H1 (cell line): Measurements from ENCODE around the gene SERPINA1. TPM values are rescaled to one million over a fixed set of nuclear protein-coding genes. Genes with fewer than 3 reads are reported as not detected.

ENCODE experiments used
- CTCF ChIA-PET: fragments of 300-600 bp; sonication (Branson Sonifier 250); formaldehyde crosslinking; loops from one replicate; lab custom pipeline; 2021; ENCODE audit not compliant: partially characterized antibody; lab: Charles Lee
- POLR2A ChIA-PET: fragments of 300-600 bp; sonication (Branson Sonifier 250); formaldehyde crosslinking; loops from one replicate; lab custom pipeline; 2021; ENCODE audit warnings: inconsistent platforms; ENCODE audit not compliant: partially characterized antibody; lab: Charles Lee
- DNase-seq, 2 experiments: peaks; one replicate each; pipeline versions ENCODE4 v3.0.0 to v3.0.0-alpha.2; 2010 to 2022; ENCODE audit warnings: low spot score in 2 of 2, low read depth in 1 of 2, mixed read lengths in 1 of 2
- FAIRE-seq: peaks from 2 replicates; lab custom pipeline; 2011; peaks lifted over from hg19 to GRCh38; lab: Jason Lieb, UNC
- H2AFZ ChIP-seq: 2 replicates; pipeline ENCODE4 v1.8.1; 2012; ENCODE audit warnings: low read length, inconsistent platforms
- H2AK5ac ChIP-seq: 2 replicates; pipeline ENCODE4 v1.6.1; 2013; ENCODE audit warnings: low read depth, low read length
- H2BK120ac ChIP-seq: replicated peaks from 2 replicates; pipeline ENCODE3; 2013; ENCODE audit warnings: low read depth, low read length, inconsistent platforms
- H2BK12ac ChIP-seq: 2 replicates; pipeline ENCODE4 v1.6.1; 2013; ENCODE audit warnings: low read depth, low read length
- H2BK15ac ChIP-seq: 2 replicates; pipeline ENCODE4 v1.6.1; 2013; ENCODE audit warnings: low read length
- H2BK20ac ChIP-seq: 2 replicates; pipeline ENCODE4 v1.6.1; 2013; ENCODE audit warnings: low read length
- H2BK5ac ChIP-seq: 2 replicates; pipeline ENCODE4 v1.6.1; 2013; ENCODE audit warnings: low read depth, low read length
- H3K14ac ChIP-seq: 2 replicates; pipeline ENCODE4 v1.6.1; 2013; ENCODE audit warnings: inconsistent platforms; ENCODE audit not compliant: insufficient read length
- H3K18ac ChIP-seq: 2 replicates; pipeline ENCODE4 v1.6.1; 2013; ENCODE audit warnings: low read length; ENCODE audit errors: extremely low read depth
- H3K23ac ChIP-seq: 2 replicates; pipeline ENCODE4 v1.6.1; 2013; ENCODE audit warnings: inconsistent platforms; ENCODE audit not compliant: insufficient read length
- H3K23me2 ChIP-seq: 2 replicates; pipeline ENCODE4 v1.6.1; 2013; ENCODE audit warnings: low read depth, low read length
- H3K27ac ChIP-seq: 2 replicates; pipeline ENCODE4 v1.6.1; 2011; ENCODE audit warnings: low read depth, low read length, inconsistent platforms
- H3K27me3 ChIP-seq, 4 experiments: replicated peaks in 1 of 4; 1 replicate in 1 of 4; 2 replicates in 3 of 4; pipeline versions ENCODE4 v1.6.1 to v1.8.1; 2011 to 2013; ENCODE audit warnings: low read length in 3 of 4, mild to moderate bottlenecking in 3 of 4, inconsistent platforms in 2 of 4, mixed read lengths in 2 of 4, moderate library complexity in 1 of 4; ENCODE audit not compliant: control insufficient read depth in 3 of 4, insufficient read depth in 3 of 4; ENCODE audit errors: extremely low read depth in 1 of 4
- H3K36me3 ChIP-seq, 4 experiments: 2 replicates each; pipeline versions ENCODE4 v1.6.1 to v1.8.1; 2011 to 2013; ENCODE audit warnings: mild to moderate bottlenecking in 4 of 4, low read length in 3 of 4, moderate library complexity in 2 of 4, control low read depth in 1 of 4, inconsistent platforms in 1 of 4; ENCODE audit not compliant: insufficient read depth in 4 of 4, control insufficient read depth in 2 of 4
- H3K4ac ChIP-seq: replicated peaks from 2 replicates; pipeline ENCODE3; 2013; ENCODE audit warnings: low read length, low read depth, mixed read lengths, inconsistent platforms; ENCODE audit not compliant: insufficient read length
- H3K4me1 ChIP-seq, 4 experiments: replicated peaks in 1 of 4; 1 replicate in 1 of 4; 2 replicates in 3 of 4; pipeline versions ENCODE4 v1.6.1 to v1.8.1; 2011 to 2013; ENCODE audit warnings: low read length in 3 of 4, inconsistent platforms in 2 of 4, mixed read lengths in 1 of 4; ENCODE audit not compliant: insufficient read depth in 4 of 4, control insufficient read depth in 3 of 4
- H3K4me2 ChIP-seq, 2 experiments: 2 replicates each; pipeline versions ENCODE4 v1.6.1 to v1.8.1; 2011 to 2013; ENCODE audit warnings: low read depth in 2 of 2, low read length in 2 of 2, control low read depth in 1 of 2, inconsistent platforms in 1 of 2, mild to moderate bottlenecking in 1 of 2; ENCODE audit not compliant: insufficient read depth in 1 of 2
- H3K4me3 ChIP-seq, 4 experiments: fragments of 200-600, 300-600 bp in 1 of 4; sonication (generic), shearing (Covaris generic), sonication (Bioruptor Twin) in 1 of 4; 2 replicates each; pipeline versions ENCODE4 v1.5.1 to v1.8.1; 2011 to 2016; ENCODE audit warnings: low read length in 4 of 4, low read depth in 3 of 4, control low read depth in 2 of 4, inconsistent platforms in 2 of 4, mild to moderate bottlenecking in 2 of 4, mixed read lengths in 1 of 4, moderate library complexity in 1 of 4; ENCODE audit not compliant: insufficient read depth in 2 of 4; ENCODE audit errors: extremely low read depth in 1 of 4
- H3K56ac ChIP-seq: replicated peaks from 2 replicates; pipeline ENCODE3; 2013; ENCODE audit warnings: low read depth, mild to moderate bottlenecking, mixed read lengths, low read length, inconsistent platforms; ENCODE audit not compliant: insufficient read length
- H3K79me1 ChIP-seq: 2 replicates; pipeline ENCODE4 v1.6.1; 2013; ENCODE audit warnings: low read depth, low read length, control low read depth
- H3K79me2 ChIP-seq, 2 experiments: 2 replicates each; pipeline versions ENCODE4 v1.6.1 to v1.8.1; 2012 to 2013; ENCODE audit warnings: low read length in 2 of 2, mild to moderate bottlenecking in 2 of 2, inconsistent platforms in 1 of 2; ENCODE audit not compliant: insufficient read depth in 2 of 2, control insufficient read depth in 1 of 2
- H3K9ac ChIP-seq, 4 experiments: replicated peaks in 1 of 4; 1 replicate in 1 of 4; 2 replicates in 3 of 4; pipeline versions ENCODE4 v1.6.1 to v1.8.1; 2011 to 2013; ENCODE audit warnings: low read depth in 3 of 4, low read length in 3 of 4, control low read depth in 2 of 4, mild to moderate bottlenecking in 2 of 4, moderate library complexity in 2 of 4, inconsistent platforms in 1 of 4; ENCODE audit errors: extremely low read depth in 1 of 4
- H3K9me3 ChIP-seq, 2 experiments: 2 replicates each; pipeline versions ENCODE4 v1.6.1 to v1.8.1; 2012 to 2013; ENCODE audit warnings: mild to moderate bottlenecking in 2 of 2, moderate library complexity in 2 of 2, control low read depth in 1 of 2, inconsistent platforms in 1 of 2, low read depth in 1 of 2, low read length in 1 of 2, mixed read lengths in 1 of 2; ENCODE audit not compliant: insufficient read depth in 2 of 2
- H4K20me1 ChIP-seq, 2 experiments: replicated peaks in 1 of 2; 2 replicates each; pipeline versions ENCODE3 to v1.8.1; 2011 to 2013; ENCODE audit warnings: inconsistent platforms in 2 of 2, low read length in 2 of 2, mild to moderate bottlenecking in 1 of 2; ENCODE audit not compliant: insufficient read depth in 2 of 2, control insufficient read depth in 1 of 2
- H4K5ac ChIP-seq: 2 replicates; pipeline ENCODE4 v1.6.1; 2013; ENCODE audit warnings: low read length, low read depth, mixed read lengths, inconsistent platforms; ENCODE audit not compliant: insufficient read length
- H4K8ac ChIP-seq: 2 replicates; pipeline ENCODE4 v1.8.0; 2013; ENCODE audit warnings: mild to moderate bottlenecking, moderate library complexity, low read length, inconsistent platforms; ENCODE audit not compliant: insufficient read depth; ENCODE audit errors: extremely low read depth
- H4K91ac ChIP-seq: replicated peaks from 2 replicates; pipeline ENCODE3; 2013; ENCODE audit warnings: low read length, mixed read lengths, inconsistent platforms; ENCODE audit not compliant: insufficient read length
- CREB1 ChIP-seq: IDR thresholded peaks from 2 replicates; pipeline ENCODE4 v1.6.1; 2012; ENCODE audit warnings: inconsistent platforms
- CTCF ChIP-seq, 3 experiments: IDR thresholded peaks; 1 replicate in 2 of 3; 2 replicates in 1 of 3; pipeline versions ENCODE4 v1.5.1 to v1.6.1; 2011; ENCODE audit warnings: low read length in 3 of 3, mild to moderate bottlenecking in 3 of 3, inconsistent platforms in 2 of 3, low read depth in 1 of 3, moderate library complexity in 1 of 3; ENCODE audit not compliant: insufficient read depth in 1 of 3; ENCODE audit errors: control extremely low read depth in 1 of 3
- HDAC2 ChIP-seq, 2 experiments: fragments of 300-600 bp in 1 of 2; sonication (generic) in 1 of 2; IDR thresholded peaks; 2 replicates each; pipeline ENCODE4 v1.6.1; 2011 to 2012; ENCODE audit warnings: low read depth in 2 of 2, low read length in 2 of 2, mild to moderate bottlenecking in 2 of 2, moderate library complexity in 2 of 2, borderline replicate concordance in 1 of 2, inconsistent platforms in 1 of 2
- MAX ChIP-seq: IDR thresholded peaks from 2 replicates; pipeline ENCODE4 v1.6.1; 2012; ENCODE audit warnings: inconsistent platforms
- POLR2AphosphoS5 ChIP-seq: IDR thresholded peaks from 2 replicates; pipeline ENCODE4 v1.6.1; 2011; ENCODE audit warnings: low read depth, low read length
- RAD21 ChIP-seq, 2 experiments: IDR thresholded peaks in 1 of 2; conservative IDR thresholded peaks in 1 of 2; 2 replicates each; pipeline ENCODE4 v1.6.1; 2011; ENCODE audit warnings: low read depth in 2 of 2, low read length in 2 of 2, improper control_type of control experiment in 1 of 2, inconsistent platforms in 1 of 2, mild to moderate bottlenecking in 1 of 2, moderate library complexity in 1 of 2
- SIX5 ChIP-seq: IDR thresholded peaks from 2 replicates; pipeline ENCODE4 v1.6.1; 2011; ENCODE audit warnings: mild to moderate bottlenecking, low read depth, low read length
- TEAD4 ChIP-seq: IDR thresholded peaks from 2 replicates; pipeline ENCODE4 v1.6.1; 2012; ENCODE audit warnings: low read depth, low read length, inconsistent platforms, mixed read lengths
- YY1 ChIP-seq: IDR thresholded peaks from 2 replicates; pipeline ENCODE4 v1.6.1; 2011; ENCODE audit warnings: low read depth, mild to moderate bottlenecking, low read length
- WGBS, 2 experiments: shearing (Covaris generic) in 1 of 2; methylation state at CpG; one replicate each; pipeline versions ENCODE4 v1.1.6 to v1.1.7; 2013 to 2015; ENCODE audit warnings: low lambda C conversion rate in 2 of 2, mixed read lengths in 2 of 2, inconsistent platforms in 1 of 2, low coverage in 1 of 2, missing lambda C conversion rate in 1 of 2; ENCODE audit not compliant: insufficient replicate concordance in 2 of 2, insufficient coverage in 1 of 2, insufficient read length in 1 of 2; ENCODE audit errors: extremely low coverage in 1 of 2, missing lambda C conversion rate in 1 of 2; 5-methylcytosine and 5-hydroxymethylcytosine counted together
- polyA plus RNA-seq, 7 experiments: library from polyadenylated mRNA; depleted of rRNA in 3 of 7; stranded (reverse) in 5 of 7; unstranded in 2 of 7; fragments of >200 nt in 5 of 7; fragments of 200-250 nt in 2 of 7; gene quantifications; 1 replicate in 5 of 7; 2 replicates in 1 of 7; 4 replicates in 1 of 7; pipeline versions ENCODE4 v1.2.1 to v1.2.3, GENCODE V29; 2011 to 2013; ENCODE audit warnings: missing spikeins in 2 of 7, mixed read lengths in 2 of 7
- total RNA-seq: library from RNA; stranded (reverse); fragmentation: NEBNext Ultra II Directional; extraction: Animal tissue kit (Norgen Biotek cat#: 25700); gene quantifications from 2 replicates; pipeline ENCODE4 v1.2.1, GENCODE V29; 2021

Gene SERPINA1
- total and polyA plus RNA-seq, 2 of the 8 experiments (the other 6 are each of a cell fraction or from before 2014, with no cell fraction given) = 0.08 TPM; not detected in 1

- Histone ChIP-seq H3K4me3 (no peak overlapping the region), H3K14ac (no peak overlapping the region), H2BK120ac (no peak overlapping the region), H4K8ac (no peak overlapping the region), H2BK5ac (no peak overlapping the region), H3K27ac (no peak overlapping the region), H3K23me2 (no peaks in the 10 kb centered on the region), H2BK15ac (no peak overlapping the region), H3K4me1 (0 out of 7 replicates have a peak, but pooled peaks cover 0 to 2% (median 0%) of the 10 kb centered on the region in 4 experiments), H3K27me3 (no peaks in the 10 kb centered on the region), H2AFZ (peak overlapping the region; percentile 95), H4K5ac (no peak overlapping the region), H3K79me2 (no peaks in the 10 kb centered on the region), H3K79me1 (no peaks in the 10 kb centered on the region), H3K9ac (no peak overlapping the region), H3K18ac (no peak overlapping the region), H3K9me3 (0 out of 4 replicates have a peak, but pooled peaks cover 0 to 2% of the 10 kb centered on the region in 2 experiments), H3K36me3 (no peaks in the 10 kb centered on the region), H3K4ac (no peak overlapping the region), H4K20me1 (no peaks in the 10 kb centered on the region), H3K4me2 (no peak overlapping the region), H2BK12ac (no peak overlapping the region), H2AK5ac (no peak overlapping the region), H4K91ac (no peak overlapping the region), H2BK20ac (no peak overlapping the region), H3K56ac (no peak overlapping the region), H3K23ac (no peak overlapping the region)
- CTCF ChIA-PET = interaction anchor here (0.6 to 3.9 kb wide), 25 partner anchors 9 to 376 kb away, joined by 3 to 41 read pairs (median 4); no protein-coding TSS in a partner anchor
- WGBS, 2 experiments = 26% methylated on average over 13 of the region's 13 CpGs; no CpG with 5 or more reads in 1 of the 2 experiments
- DNase-seq = peak; percentile 67 to 88
- peak; percentile 55; the same call in 1 of the 2 replicates for TF ChIP-seq TEAD4
- peak; percentile 62 to 88 (median 83) for TF ChIP-seq CTCF (IDR thresholded peaks at IDR 0.05; ENCODE audit: control extremely low read depth in 1 of 3, insufficient read depth in 1 of 3, low read depth in 1 of 3, low read length in 3 of 3)
- 0 out of 2 replicates have a peak, but pooled peaks have one; percentile 13 for TF ChIP-seq YY1
- TF ChIP-seq HDAC2 (IDR thresholded peaks at IDR 0.05; ENCODE audit: borderline replicate concordance in 1 of 2, low read depth in 2 of 2, low read length in 2 of 2) = 0 out of 4 replicates have a peak, but pooled peaks of 1 of the 2 experiments have one; percentile 56
- no peak for TF ChIP-seq CREB1
- TF ChIP-seq SIX5 = no peak
- TF ChIP-seq MAX = peak; percentile 26; the same call in 1 of the 2 replicates
- TF ChIP-seq RAD21 (IDR thresholded peaks at IDR 0.05 in 1 of 2, conservative IDR thresholded peaks at IDR 0.05 in 1 of 2; ENCODE audit: low read depth in 2 of 2, low read length in 2 of 2) = peak; percentile 72 to 80
- no peak for TF ChIP-seq POLR2AphosphoS5
- POLR2A ChIA-PET = interaction anchor here (0.7 kb wide), 1 partner anchor 63 kb away, joined by 4 read pairs; no protein-coding TSS in a partner anchor
- peak; percentile 95 for FAIRE-seq
Observed at GRCh38 chr14:94423453-94424056, 35.2 kb upstream of the SERPINA1 start.
